Activated gamma-delta T cell treated with anti-CD3 and anti-CD28 coated beads, Interleukin-2, amount 50 U/mL, for 16 hours (primary cell): ENCODE measurements around the gene YWHAB.

Experiments used
- DNase-seq: peaks from one replicate; pipeline ENCODE4 v3.0.0-alpha.2; 2020; ENCODE audit warnings: low read depth

Gene YWHAB

GRCh38 chr20:44954211-44954610 is 68.7 kb downstream of the YWHAB start:
- DNase-seq = no peak

DNA sequence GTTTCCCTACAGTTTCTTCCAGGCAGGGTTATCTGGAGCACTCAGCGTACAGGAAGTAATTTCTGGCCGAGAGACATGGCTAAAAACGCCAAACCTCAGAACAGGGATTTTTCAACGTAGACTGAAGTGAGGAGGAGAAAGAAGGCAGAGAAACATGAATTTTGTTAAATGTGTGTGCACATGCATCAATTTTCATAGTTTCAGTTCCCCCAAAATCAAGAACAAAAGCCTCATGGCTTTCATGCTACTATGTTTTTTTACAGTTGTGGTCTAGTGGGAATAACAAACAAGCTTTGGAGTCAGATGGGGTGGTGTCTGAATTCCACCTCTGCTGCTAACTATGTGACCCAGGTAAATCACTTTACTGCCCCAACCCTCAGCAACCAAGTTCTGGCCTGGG is 69.8 kb downstream of the YWHAB start:
- DNase-seq = no peak

DNA sequence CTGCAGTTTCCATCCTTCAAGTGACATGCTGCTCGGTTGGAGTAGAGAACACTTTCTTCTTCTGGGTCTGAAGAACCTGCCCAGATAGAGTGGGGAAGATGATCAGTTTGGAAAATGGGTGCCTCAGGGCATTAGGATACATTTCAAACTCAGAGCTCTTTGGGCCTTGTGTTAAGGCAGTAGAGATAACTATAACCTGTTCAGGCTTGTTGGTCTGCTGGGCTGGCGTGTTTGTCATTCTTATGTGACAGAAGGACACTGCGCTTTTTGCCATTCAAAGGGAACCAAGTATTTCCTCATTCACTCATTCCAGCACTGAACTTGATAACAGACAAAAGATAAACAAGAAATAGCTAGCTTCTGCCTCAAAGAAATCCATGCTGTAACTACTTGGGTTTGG is 70.9 kb downstream of the YWHAB start:
- no peak for DNase-seq
